H1 (cell line): Measurements from ENCODE around the gene MVP. TPM values are rescaled to one million over a fixed set of nuclear protein-coding genes. Genes with fewer than 3 reads are reported as not detected.

Experiments used
- SIRT6 ChIP-seq: IDR thresholded peaks from one replicate; pipeline ENCODE4 v1.7.1; 2012; ENCODE audit warnings: low read length, inconsistent platforms
- SRF ChIP-seq: IDR thresholded peaks from 2 replicates; pipeline ENCODE4 v1.6.1; 2011; ENCODE audit warnings: mild to moderate bottlenecking, low read depth, low read length, moderate library complexity
- SUZ12 ChIP-seq: fragments of 200-600 bp; sonication (generic); IDR thresholded peaks from 2 replicates; pipeline ENCODE4 v1.6.1; 2012; ENCODE audit warnings: mild to moderate bottlenecking, inconsistent platforms, low read length, moderate library complexity, mixed read lengths
- polyA plus RNA-seq, 7 experiments: library from polyadenylated mRNA; depleted of rRNA in 3 of 7; stranded (reverse) in 5 of 7; unstranded in 2 of 7; fragments of >200 nt in 5 of 7; fragments of 200-250 nt in 2 of 7; gene quantifications; 1 replicate in 5 of 7; 2 replicates in 1 of 7; 4 replicates in 1 of 7; pipeline versions ENCODE4 v1.2.1 to v1.2.3, GENCODE V29; 2011 to 2013; ENCODE audit warnings: missing spikeins in 2 of 7, mixed read lengths in 2 of 7
- total RNA-seq: library from RNA; stranded (reverse); fragmentation: NEBNext Ultra II Directional; extraction: Animal tissue kit (Norgen Biotek cat#: 25700); gene quantifications from 2 replicates; pipeline ENCODE4 v1.2.1, GENCODE V29; 2021

The MVP gene
- total and polyA plus RNA-seq, 2 of the 8 experiments (the other 6 are each of a cell fraction or from before 2014, with no cell fraction given): 1.9 TPM

DNA sequence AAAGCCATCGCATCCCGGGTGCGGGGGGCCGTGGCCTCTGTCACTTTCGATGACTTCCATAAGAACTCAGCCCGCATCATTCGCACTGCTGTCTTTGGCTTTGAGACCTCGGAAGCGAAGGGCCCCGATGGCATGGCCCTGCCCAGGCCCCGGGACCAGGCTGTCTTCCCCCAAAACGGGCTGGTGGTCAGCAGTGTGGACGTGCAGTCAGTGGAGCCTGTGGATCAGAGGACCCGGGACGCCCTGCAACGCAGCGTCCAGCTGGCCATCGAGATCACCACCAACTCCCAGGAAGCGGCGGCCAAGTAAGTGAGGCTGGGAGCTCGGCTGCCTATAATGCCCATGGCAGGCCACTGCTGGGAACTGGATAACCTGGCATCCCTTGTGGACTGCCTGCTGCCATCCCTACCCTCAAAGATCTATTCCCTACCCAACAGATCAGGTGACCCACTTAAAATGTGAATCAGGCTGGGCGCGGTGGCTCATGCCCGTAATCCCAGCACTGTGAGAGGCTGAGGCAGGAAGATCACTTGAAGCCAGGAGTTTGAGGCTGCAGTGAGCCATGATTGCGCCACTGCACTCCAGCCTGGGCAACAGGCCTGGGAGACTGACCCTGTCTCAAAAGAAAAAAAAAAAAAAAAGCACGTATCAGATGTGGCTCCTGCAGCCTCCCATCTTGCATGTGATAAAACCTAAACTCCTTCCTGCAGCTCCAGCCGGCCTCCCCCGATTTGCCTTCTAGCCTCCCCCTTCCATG is 24.5 kb downstream of the MVP start (continued):
- TF ChIP-seq SUZ12: no peak
- TF ChIP-seq SIRT6: no peak
- no peak for TF ChIP-seq SRF
